CD4-positive, alpha-beta T cell (primary cell): ENCODE measurements around the gene PCDHGC3. TPM values are rescaled to one million over a fixed set of nuclear protein-coding genes. Genes with fewer than 3 reads are reported as not detected.
"Not testable (repeated sequence)": the region's sequence is repeated elsewhere in the genome, so short reads cannot be mapped to it uniquely, and the experiment has no call there.

ENCODE experiments used
- ATAC-seq: fragments of 200-7000 bp; cut with Tn5 transposase; one replicate; pipeline ENCODE4 v1.10.0; 2022; ENCODE audit warnings: mild to moderate bottlenecking; ENCODE audit not compliant: poor library complexity
- CTCF ChIA-PET: fragments of 350-600 bp; sonication (Branson Sonifier 250); formaldehyde crosslinking; loops from one replicate; lab custom pipeline; 2021; ENCODE audit warnings: antibody characterized with exemption, inconsistent platforms; lab: Charles Lee
- POLR2A ChIA-PET: fragments of 350-600 bp; sonication (Branson Sonifier 250); formaldehyde crosslinking; loops from one replicate; lab custom pipeline; 2021; ENCODE audit warnings: antibody characterized with exemption, inconsistent platforms; lab: Charles Lee
- DNase-seq, 14 experiments: peaks; one replicate each; pipeline ENCODE4 v3.0.0-alpha.2; 2013 to 2020; ENCODE audit warnings: mixed read lengths in 2 of 14
- H3K27ac ChIP-seq, 2 donors: one replicate each; pipeline versions ENCODE4 v1.5.1 to v1.7.0; 2013; ENCODE audit warnings: low read length in 2 of 2, low read depth in 1 of 2, mild to moderate bottlenecking in 1 of 2
- H3K27me3 ChIP-seq, 2 experiments: 1 replicate in 1 of 2; 2 replicates in 1 of 2; pipeline versions ENCODE4 v1.6.1 to v1.7.0; 2013; ENCODE audit warnings: low read length in 2 of 2, control low read depth in 1 of 2, mild to moderate bottlenecking in 1 of 2, moderate library complexity in 1 of 2; ENCODE audit not compliant: insufficient read depth in 2 of 2, control insufficient read depth in 1 of 2
- H3K36me3 ChIP-seq: one replicate; pipeline ENCODE4 v1.6.1; 2013; ENCODE audit warnings: low read length, control low read depth; ENCODE audit not compliant: insufficient read depth
- H3K4me1 ChIP-seq: one replicate; pipeline ENCODE4 v1.6.1; 2013; ENCODE audit warnings: low read length, control low read depth; ENCODE audit not compliant: insufficient read depth
- H3K4me3 ChIP-seq: one replicate; pipeline ENCODE4 v1.5.1; 2013; ENCODE audit warnings: mild to moderate bottlenecking, low read length, moderate library complexity
- H3K9me3 ChIP-seq, 2 experiments: 1 replicate in 1 of 2; 2 replicates in 1 of 2; pipeline versions ENCODE4 v1.6.1 to v1.7.0; 2013; ENCODE audit warnings: low read length in 2 of 2, mild to moderate bottlenecking in 2 of 2, control low read depth in 1 of 2, moderate library complexity in 1 of 2; ENCODE audit not compliant: control insufficient read depth in 1 of 2, insufficient read depth in 1 of 2
- H3K27ac Mint-ChIP-seq: one replicate; pipeline ENCODE4 v1.8.0; 2020; ENCODE audit warnings: mixed read lengths
- H3K27me3 Mint-ChIP-seq: one replicate; pipeline ENCODE4 v1.8.0; 2021; ENCODE audit warnings: mixed read lengths
- H3K36me3 Mint-ChIP-seq: one replicate; pipeline ENCODE4 v1.8.0; 2021; ENCODE audit warnings: low read depth, mixed read lengths
- H3K4me1 Mint-ChIP-seq: one replicate; pipeline ENCODE4 v1.8.0; 2021; ENCODE audit warnings: low read depth, mixed read lengths
- H3K4me3 Mint-ChIP-seq: one replicate; pipeline ENCODE4 v1.8.0; 2020; ENCODE audit warnings: mild to moderate bottlenecking, mixed read lengths
- H3K9me3 Mint-ChIP-seq: one replicate; pipeline ENCODE4 v1.8.0; 2020; ENCODE audit warnings: mixed read lengths
- intact Hi-C, 2 experiments: fragments of 100-400 bp; cut with DNase I in 1 of 2; cut with micrococcal nuclease in 1 of 2; formaldehyde crosslinking; loops; one replicate each; pipeline versions ENCODE4 v1.15.1 to v1.9.0; 2023 to 2025; cut with DNase I, micrococcal nuclease
- total RNA-seq, 174 experiments: library from RNA in 2 of 174; stranded (reverse) in 2 of 174; gene quantifications; one replicate each; pipeline ENCODE4 v1.2.3 and lab custom pipeline; 2021 to 2026
- TF ChIP-seq, protein P1 (sequence below): fragments of 200-600 bp; IDR thresholded peaks from one replicate; pipeline ENCODE4 v1.8.0; 2022; ENCODE audit warnings: antibody characterized with exemption, mild to moderate bottlenecking

PCDHGC3 gene
- total RNA-seq, 2 experiments from 2014 or later: not detected

DNA sequence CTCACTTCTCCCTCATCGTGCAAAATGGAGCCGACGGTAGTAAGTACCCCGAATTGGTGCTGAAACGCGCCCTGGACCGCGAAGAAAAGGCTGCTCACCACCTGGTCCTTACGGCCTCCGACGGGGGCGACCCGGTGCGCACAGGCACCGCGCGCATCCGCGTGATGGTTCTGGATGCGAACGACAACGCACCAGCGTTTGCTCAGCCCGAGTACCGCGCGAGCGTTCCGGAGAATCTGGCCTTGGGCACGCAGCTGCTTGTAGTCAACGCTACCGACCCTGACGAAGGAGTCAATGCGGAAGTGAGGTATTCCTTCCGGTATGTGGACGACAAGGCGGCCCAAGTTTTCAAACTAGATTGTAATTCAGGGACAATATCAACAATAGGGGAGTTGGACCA, 44.5 kb upstream of the PCDHGC3 start:
- Mint-ChIP-seq H3K4me3 (peak overlapping the region; percentile 51), H3K4me1 (peaks cover 8% of the 10 kb centered on the region), H3K36me3 (peaks cover 29% of the 10 kb centered on the region), H3K9me3 (peaks cover 25% of the 10 kb centered on the region), H3K27ac (no peak overlapping the region), H3K27me3 (peaks cover 80% of the 10 kb centered on the region)
- ChIA-PET POLR2A (no interaction called here), CTCF (interaction anchor here (1.3 to 1.6 kb wide), 3 partner anchors 61 to 133 kb away, joined by 3 to 4 read pairs (median 3); partner anchors contain the start of gene PCDHGB3)
- Histone ChIP-seq H3K27ac (no peak overlapping the region), H3K4me3 (peak overlapping the region; percentile 10), H3K4me1 (peaks cover 6% of the 10 kb centered on the region), H3K9me3 (peaks cover 37 to 52% of the 10 kb centered on the region in 2 experiments), H3K36me3 (no peaks in the 10 kb centered on the region), H3K27me3 (peaks cover 59 to 64% of the 10 kb centered on the region in 2 experiments)
- intact Hi-C loops: no loop called here
- DNase-seq (no peak), ATAC-seq (no peak)
- TF ChIP-seq, protein P1, sequence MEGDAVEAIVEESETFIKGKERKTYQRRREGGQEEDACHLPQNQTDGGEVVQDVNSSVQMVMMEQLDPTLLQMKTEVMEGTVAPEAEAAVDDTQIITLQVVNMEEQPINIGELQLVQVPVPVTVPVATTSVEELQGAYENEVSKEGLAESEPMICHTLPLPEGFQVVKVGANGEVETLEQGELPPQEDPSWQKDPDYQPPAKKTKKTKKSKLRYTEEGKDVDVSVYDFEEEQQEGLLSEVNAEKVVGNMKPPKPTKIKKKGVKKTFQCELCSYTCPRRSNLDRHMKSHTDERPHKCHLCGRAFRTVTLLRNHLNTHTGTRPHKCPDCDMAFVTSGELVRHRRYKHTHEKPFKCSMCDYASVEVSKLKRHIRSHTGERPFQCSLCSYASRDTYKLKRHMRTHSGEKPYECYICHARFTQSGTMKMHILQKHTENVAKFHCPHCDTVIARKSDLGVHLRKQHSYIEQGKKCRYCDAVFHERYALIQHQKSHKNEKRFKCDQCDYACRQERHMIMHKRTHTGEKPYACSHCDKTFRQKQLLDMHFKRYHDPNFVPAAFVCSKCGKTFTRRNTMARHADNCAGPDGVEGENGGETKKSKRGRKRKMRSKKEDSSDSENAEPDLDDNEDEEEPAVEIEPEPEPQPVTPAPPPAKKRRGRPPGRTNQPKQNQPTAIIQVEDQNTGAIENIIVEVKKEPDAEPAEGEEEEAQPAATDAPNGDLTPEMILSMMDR: no peak

DNA sequence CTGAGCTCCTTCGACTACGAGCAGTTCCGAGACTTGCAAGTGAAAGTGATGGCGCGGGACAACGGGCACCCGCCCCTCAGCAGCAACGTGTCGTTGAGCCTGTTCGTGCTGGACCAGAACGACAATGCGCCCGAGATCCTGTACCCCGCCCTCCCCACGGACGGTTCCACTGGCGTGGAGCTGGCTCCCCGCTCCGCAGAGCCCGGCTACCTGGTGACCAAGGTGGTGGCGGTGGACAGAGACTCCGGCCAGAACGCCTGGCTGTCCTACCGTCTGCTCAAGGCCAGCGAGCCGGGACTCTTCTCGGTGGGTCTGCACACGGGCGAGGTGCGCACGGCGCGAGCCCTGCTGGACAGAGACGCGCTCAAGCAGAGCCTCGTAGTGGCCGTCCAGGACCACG, 43.5 kb upstream of the PCDHGC3 start:
- H3K4me1 ChIP-seq, DNase-seq, intact Hi-C loops, H3K27ac ChIP-seq, H3K4me3 Mint-ChIP-seq, H3K4me1 Mint-ChIP-seq, H3K36me3 ChIP-seq, H3K4me3 ChIP-seq, H3K27ac Mint-ChIP-seq, CTCF ChIA-PET, POLR2A ChIA-PET, ATAC-seq: not testable (repeated sequence)
- Histone ChIP-seq H3K9me3 (peaks cover 31 to 50% of the 10 kb centered on the region in 2 experiments), H3K27me3 (peaks cover 49 to 54% of the 10 kb centered on the region in 2 experiments)
- Mint-ChIP-seq H3K36me3 (peaks cover 25% of the 10 kb centered on the region), H3K9me3 (peaks cover 25% of the 10 kb centered on the region), H3K27me3 (peaks cover 80% of the 10 kb centered on the region)

DNA sequence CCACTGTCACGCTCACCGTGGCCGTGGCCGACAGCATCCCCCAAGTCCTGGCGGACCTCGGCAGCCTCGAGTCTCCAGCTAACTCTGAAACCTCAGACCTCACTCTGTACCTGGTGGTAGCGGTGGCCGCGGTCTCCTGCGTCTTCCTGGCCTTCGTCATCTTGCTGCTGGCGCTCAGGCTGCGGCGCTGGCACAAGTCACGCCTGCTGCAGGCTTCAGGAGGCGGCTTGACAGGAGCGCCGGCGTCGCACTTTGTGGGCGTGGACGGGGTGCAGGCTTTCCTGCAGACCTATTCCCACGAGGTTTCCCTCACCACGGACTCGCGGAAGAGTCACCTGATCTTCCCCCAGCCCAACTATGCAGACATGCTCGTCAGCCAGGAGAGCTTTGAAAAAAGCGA, 43.0 kb upstream of the PCDHGC3 start:
- H3K4me3 Mint-ChIP-seq, H3K4me1 Mint-ChIP-seq, H3K27ac Mint-ChIP-seq, ATAC-seq, H3K27ac ChIP-seq, POLR2A ChIA-PET, H3K4me1 ChIP-seq, H3K36me3 ChIP-seq, intact Hi-C loops, DNase-seq, H3K4me3 ChIP-seq: not testable (repeated sequence)
- Mint-ChIP-seq H3K36me3 (peaks cover 25% of the 10 kb centered on the region), H3K9me3 (peaks cover 25% of the 10 kb centered on the region), H3K27me3 (peaks cover 80% of the 10 kb centered on the region)
- CTCF ChIA-PET: interaction anchor here (1.0 kb wide), 1 partner anchor 113 kb away, joined by 3 read pairs; no protein-coding TSS in a partner anchor
- peaks cover 45 to 51% of the 10 kb centered on the region in 2 experiments for H3K27me3 ChIP-seq
- peaks cover 31 to 46% of the 10 kb centered on the region in 2 experiments for H3K9me3 ChIP-seq

DNA sequence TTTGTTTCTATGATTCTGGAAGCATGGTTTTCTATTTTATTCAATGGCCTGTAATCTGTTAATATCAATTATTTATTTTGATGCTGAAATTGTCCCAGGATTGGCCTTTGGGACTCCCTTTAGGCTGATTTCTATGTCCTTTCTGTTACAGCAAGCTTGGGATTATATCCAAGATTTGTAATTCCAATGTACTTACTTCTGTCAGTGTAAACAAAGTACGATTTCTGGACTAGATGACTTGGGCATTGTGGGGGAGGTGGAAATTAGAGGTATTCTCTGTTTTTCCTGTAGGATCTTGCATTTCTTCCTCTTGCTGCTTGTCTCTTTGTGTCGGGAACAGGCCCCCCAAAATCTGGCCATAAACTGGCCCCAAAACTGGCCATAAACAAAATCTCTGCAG, 41.8 kb upstream of the PCDHGC3 start:
- Mint-ChIP-seq H3K27ac (no peak overlapping the region), H3K36me3 (peaks cover 21% of the 10 kb centered on the region), H3K4me3 (no peak overlapping the region), H3K4me1 (peaks cover 8% of the 10 kb centered on the region), H3K9me3 (peaks cover 19% of the 10 kb centered on the region), H3K27me3 (peaks cover 78% of the 10 kb centered on the region)
- no peak for DNase-seq
- no peaks in the 10 kb centered on the region for H3K36me3 ChIP-seq
- H3K9me3 ChIP-seq: peaks cover 23 to 34% of the 10 kb centered on the region in 2 experiments
- ChIA-PET CTCF (no interaction called here), POLR2A (no interaction called here)
- peaks cover 6% of the 10 kb centered on the region for H3K4me1 ChIP-seq
- H3K27ac ChIP-seq: no peak overlapping the region
- TF ChIP-seq, protein P1: no peak
- no peak for ATAC-seq
- no peak overlapping the region for H3K4me3 ChIP-seq
- H3K27me3 ChIP-seq: peaks cover 34 to 42% of the 10 kb centered on the region in 2 experiments
- intact Hi-C loops: no loop called here
